Cerebellar cortex (tissue), 1 donor: ENCODE results near the gene CKLF.
"Not testable (repeated sequence)": the region's sequence is repeated elsewhere in the genome, so short reads cannot be mapped to it uniquely, and the experiment has no call there.

ENCODE experiments used
- DNase-seq: peaks from one replicate; pipeline ENCODE4 v3.0.0-alpha.2; 2015; ENCODE audit warnings: low spot score

CKLF gene

DNA sequence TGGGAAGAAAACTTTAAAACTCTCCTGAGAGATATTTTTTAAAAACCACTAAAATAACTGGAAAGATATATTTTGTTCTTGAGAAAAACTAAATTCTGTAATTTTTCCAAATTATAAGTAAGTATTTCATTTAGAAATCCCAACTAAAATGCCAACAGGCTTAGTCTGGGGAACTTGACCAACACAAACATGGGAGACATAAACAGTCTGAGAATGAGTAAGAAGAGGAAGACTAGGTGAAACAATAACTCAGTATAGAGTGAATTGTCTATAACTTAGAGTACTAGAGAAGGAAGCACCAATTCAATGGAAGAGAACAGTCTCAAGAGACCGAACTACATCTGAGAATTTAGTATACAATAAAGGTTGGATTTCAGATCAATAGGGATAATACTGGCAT lies 16.8 kb downstream of the CKLF start:
- DNase-seq = no peak

DNA sequence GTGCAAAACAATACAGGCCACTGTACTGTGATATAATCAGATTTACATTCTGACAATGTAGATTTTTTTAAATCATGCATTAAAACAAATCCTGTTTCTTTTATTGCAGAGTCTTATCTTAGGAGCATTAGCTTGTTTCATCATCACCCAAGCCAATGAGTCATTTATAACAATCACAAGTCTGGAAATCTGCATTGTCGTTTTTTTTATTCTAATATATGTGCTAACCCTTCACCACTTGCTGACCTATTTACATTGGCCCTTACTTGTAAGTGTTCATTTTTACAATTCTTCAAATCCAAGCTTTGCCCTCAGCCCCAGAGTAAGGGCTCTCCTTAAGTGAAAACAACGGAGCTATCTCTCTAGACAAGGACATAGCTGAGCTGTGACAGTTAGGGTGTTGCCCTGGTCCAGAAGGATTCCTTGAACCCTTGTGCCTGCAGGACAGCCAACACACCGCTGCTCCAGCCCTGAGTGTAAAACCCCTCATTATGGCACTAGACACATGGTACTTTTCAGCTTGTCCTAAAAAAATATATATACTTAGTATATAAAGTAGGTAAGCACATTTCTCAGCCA lies 17.5 kb downstream of the CKLF start:
- DNase-seq = no peak

GRCh38 chr16:66572356-66572755 lies 20.0 kb downstream of the CKLF start:
- DNase-seq = no peak

DNA sequence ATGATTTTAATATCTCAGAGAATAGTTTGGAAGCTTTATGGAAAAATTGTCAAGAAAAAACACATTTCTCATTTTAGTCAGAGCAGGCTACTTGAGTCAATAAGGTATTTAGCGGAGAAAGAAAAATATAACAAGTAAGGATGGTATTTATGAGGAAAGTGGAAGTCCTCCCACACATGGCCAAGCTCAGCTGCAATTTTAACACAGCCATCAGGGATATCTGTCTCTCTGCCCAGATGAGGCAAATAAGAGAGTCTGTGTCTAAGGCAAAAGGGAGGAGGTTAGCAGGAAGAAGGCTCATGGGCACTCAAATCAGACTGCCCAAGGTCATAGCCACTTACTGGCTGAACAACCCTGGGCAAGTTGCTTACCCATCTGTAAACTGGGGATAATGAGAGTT lies 21.7 kb downstream of the CKLF start:
- no peak for DNase-seq

- no peak for DNase-seq
Observed at GRCh38 chr16:66574531-66574930, 22.2 kb downstream of the CKLF start.

GRCh38 chr16:66575060-66575459 lies 22.7 kb downstream of the CKLF start:
- DNase-seq = no peak

- DNase-seq = no peak
Observed at GRCh38 chr16:66576296-66576695, 23.9 kb downstream of the CKLF start.

- no peak for DNase-seq
Observed at GRCh38 chr16:66578651-66579531, 26.5 kb downstream of the CKLF start, which contains the start of gene CMTM2. CMTM2 (plus strand) TSS chr16:66579463; CDS start chr16:66579608, 145 bp downstream.

DNA sequence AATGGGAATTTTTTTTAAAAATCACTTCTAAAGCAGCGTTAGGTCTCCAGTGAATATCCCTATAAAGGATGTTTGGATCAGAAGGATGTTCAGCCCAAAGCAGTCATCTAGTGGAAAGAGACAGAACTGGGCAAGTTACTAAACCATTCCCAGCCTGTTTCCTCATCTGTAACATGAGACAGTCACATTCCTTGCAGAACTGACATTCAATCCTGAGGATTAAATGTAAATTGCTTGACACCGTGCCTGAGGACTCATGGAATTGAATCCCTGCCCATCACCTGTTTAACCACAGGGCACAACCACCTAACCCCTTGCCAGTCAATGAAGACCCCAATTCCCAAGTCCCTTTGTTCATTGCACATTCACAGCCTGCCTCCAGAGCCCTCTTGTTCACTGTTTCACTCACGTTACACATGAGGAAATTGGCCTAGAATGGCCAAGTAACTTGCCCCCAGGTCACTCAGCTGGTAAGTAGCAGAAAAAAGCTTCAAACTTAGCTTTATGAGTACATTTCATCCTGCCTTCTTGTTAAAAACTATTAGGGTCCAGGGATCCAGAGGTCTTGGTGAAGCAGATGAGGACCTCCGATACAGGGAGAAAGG lies 28.3 kb downstream of the CKLF start:
- DNase-seq = no peak

DNA sequence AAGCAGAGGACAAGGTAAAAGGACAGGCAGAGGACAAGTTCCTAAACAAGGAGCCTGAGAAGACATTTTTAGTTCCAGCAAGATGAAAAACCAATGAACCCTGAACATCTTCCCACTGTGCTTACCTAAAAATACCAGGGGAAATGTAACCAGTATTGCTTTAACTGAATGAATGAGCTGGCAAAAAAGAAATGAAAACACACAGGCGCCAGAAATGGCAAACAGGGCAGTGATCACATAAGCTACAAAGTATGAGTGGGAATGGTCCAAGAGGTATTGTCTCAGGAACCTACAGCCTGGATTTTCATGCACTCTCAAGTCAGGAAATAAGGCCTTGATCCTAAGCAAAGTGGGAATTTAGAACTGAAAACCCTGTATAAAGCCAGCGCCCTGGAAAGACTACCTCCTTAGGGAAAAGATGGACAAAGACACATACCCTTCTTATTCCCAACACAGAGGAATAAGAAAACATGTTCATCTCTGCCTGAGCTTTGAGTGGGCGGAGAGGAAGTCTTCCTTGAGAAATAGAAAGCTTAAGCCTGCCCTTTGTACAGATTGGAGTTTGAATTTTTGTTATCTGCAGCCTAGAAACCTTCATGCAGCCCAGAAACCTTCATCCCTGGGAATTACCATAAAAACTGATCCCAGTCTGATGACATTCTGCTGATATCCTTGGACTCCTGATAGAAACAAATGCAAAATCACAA lies 29.0 kb downstream of the CKLF start:
- DNase-seq = no peak

GRCh38 chr16:66585481-66586239 lies 33.3 kb downstream of the CKLF start:
- no peak for DNase-seq

DNA sequence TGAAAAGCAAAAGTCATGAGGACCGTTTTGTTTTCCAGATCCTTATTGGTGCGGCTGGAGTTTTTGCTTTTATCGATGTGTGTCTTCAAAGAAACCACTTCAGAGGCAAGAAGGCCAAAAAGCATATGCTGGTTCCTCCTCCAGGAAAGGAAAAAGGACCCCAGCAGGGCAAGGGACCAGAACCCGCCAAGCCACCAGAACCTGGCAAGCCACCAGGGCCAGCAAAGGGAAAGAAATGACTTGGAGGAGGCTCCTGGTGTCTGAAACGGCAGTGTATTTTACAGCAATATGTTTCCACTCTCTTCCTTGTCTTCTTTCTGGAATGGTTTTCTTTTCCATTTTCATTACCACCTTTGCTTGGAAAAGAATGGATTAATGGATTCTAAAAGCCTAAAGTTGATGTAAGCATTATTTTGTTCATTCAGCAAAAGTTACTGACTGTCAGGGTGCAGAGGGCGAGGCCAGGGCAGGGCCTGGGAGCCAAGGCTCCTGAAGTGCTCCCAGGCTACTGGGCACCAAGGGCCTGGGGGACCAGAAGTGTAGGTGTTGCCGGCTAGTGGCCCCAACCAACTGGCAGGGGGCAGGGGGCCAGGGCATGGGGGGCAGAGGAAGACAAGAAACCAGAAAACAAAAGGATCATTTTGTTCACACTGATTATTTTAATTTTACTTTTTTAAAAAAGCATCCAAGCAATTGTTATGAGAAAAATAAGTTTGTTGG lies 35.7 kb downstream of the CKLF start:
- DNase-seq = no peak

GRCh38 chr16:66588981-66589713 lies 36.8 kb downstream of the CKLF start:
- DNase-seq = peak; percentile 56

DNA sequence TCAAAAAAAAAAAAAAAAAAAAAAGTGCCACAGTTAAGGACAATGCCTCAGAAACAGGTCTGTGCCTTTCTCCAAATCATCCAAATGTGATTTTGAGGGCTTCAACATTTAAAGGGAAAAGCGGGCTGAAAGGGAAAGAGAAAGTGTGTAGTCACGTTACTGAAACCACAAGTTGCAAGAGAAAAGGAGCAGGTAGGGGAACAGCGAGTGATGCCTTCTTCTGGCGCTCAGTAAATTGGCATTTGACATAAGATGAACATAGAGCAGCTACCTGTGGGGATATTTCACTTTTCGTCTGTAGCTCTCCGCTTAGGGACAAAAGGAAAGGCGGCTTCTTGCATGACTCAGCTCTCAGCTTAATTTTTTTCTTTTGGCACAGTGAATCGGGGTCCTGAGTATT lies 37.9 kb downstream of the CKLF start:
- no peak for DNase-seq

- no peak for DNase-seq
Observed at GRCh38 chr16:66591018-66591417, 38.6 kb downstream of the CKLF start.

DNA sequence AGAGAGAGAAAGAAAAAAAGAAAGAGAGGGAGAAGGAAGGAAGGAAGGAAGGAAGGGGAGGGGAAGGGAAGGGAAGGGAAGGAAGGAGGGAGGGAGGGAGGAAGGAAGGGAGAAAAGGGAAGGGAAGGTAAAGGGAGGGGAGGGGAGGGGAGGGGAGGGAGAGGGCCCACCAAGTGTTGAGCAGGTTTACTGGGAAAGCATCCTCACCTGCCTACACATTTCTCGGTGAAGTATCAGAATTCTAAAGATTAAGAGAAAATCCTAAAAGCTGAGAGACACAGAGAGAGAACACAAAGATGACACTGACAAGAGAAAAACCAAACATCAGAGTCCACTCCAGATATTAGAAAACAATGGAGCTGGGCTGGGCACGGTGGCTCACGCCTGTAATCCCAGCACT lies 39.9 kb downstream of the CKLF start:
- DNase-seq = no peak

- DNase-seq = no peak
Observed at GRCh38 chr16:66592814-66593213, 40.4 kb downstream of the CKLF start.

DNA sequence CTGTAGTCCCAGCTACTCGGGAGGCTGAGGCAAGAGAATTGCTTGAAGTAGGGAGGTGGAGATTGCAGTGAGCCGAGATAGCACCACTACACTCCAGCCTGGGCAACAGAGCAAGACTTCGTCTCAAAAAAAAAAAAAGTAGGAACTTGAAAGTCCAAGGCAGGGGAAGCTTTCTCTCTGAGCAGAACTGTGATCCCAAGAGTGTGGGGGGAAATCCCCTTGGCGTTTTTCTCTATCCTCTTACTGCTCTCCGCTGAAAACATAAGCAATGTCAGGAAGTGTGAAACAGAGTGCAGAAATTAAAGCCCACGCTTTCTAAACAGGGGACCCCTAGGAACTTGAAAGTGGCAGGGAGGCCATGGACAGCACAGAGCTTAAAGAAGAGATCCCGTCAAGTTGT lies 42.4 kb downstream of the CKLF start:
- DNase-seq = no peak

DNA sequence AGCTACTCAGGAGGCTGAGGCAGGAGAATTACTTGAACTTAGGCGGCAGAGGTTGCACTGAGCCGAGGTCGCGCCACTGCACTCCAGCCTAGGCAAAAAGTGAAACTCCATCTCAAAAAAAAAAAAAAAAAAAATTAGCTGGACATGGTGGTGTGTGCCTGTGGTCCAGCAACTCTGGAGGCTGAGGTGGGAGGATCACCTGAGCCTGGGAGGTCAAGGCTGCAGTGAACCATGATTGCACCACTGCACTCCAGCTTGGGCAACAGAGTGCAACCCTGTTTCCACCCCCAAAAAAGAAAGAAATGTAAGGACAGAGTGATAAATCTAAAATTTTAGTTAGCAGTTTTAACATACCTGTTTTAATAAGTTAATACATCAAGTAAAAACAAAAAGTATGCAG lies 44.2 kb downstream of the CKLF start:
- not testable (repeated sequence) for DNase-seq
